GM23248 (cell line): ENCODE data around the gene RNF121. TPM values are rescaled to one million over a fixed set of nuclear protein-coding genes. Genes with fewer than 3 reads are reported as not detected.

ENCODE experiments used
- DNase-seq: peaks from one replicate; pipeline ENCODE4 v3.0.0-alpha.2; 2015
- H2AFZ ChIP-seq: fragments of 200-600 bp; sonication (generic); 2 replicates; pipeline ENCODE4 v1.6.1; 2016; ENCODE audit warnings: antibody characterized with exemption
- H3F3A ChIP-seq: fragments of 200-600 bp; sonication (generic); 2 replicates; pipeline ENCODE4 v1.6.1; 2016; ENCODE audit warnings: mild to moderate bottlenecking, antibody characterized with exemption, mixed run types; ENCODE audit not compliant: insufficient read depth
- H3K27ac ChIP-seq: fragments of 200-600 bp; sonication (generic); 2 replicates; pipeline ENCODE4 v1.5.1; 2016; ENCODE audit warnings: mild to moderate bottlenecking
- H3K27me3 ChIP-seq: fragments of 200-600 bp; sonication (generic); replicated peaks from 2 replicates; pipeline ENCODE4 v1.6.1; 2016; ENCODE audit warnings: mild to moderate bottlenecking; ENCODE audit not compliant: insufficient read depth
- H3K36me3 ChIP-seq: fragments of 200-600 bp; sonication (generic); 2 replicates; pipeline ENCODE4 v1.6.1; 2016; ENCODE audit warnings: low read depth, mild to moderate bottlenecking
- H3K4me1 ChIP-seq: fragments of 200-600 bp; sonication (generic); 2 replicates; pipeline ENCODE4 v1.6.1; 2016; ENCODE audit warnings: mild to moderate bottlenecking; ENCODE audit not compliant: insufficient read depth
- H3K4me2 ChIP-seq: fragments of 200-600 bp; sonication (generic); one replicate; pipeline ENCODE4 v1.6.1; 2016; ENCODE audit warnings: mild to moderate bottlenecking; ENCODE audit not compliant: unreplicated experiment
- H3K4me3 ChIP-seq: fragments of 200-600 bp; sonication (generic); 2 replicates; pipeline ENCODE4 v1.5.1; 2016; ENCODE audit warnings: mild to moderate bottlenecking
- H3K79me2 ChIP-seq: fragments of 200-600 bp; sonication (generic); 2 replicates; pipeline ENCODE4 v1.6.1; 2016; ENCODE audit warnings: mild to moderate bottlenecking; ENCODE audit not compliant: insufficient read depth
- H3K9ac ChIP-seq: fragments of 200-600 bp; sonication (generic); 2 replicates; pipeline ENCODE4 v1.6.1; 2016; ENCODE audit warnings: mild to moderate bottlenecking
- H3K9me2 ChIP-seq: fragments of 200-600 bp; sonication (generic); 2 replicates; pipeline ENCODE4 v1.6.1; 2016; ENCODE audit warnings: mixed run types, mild to moderate bottlenecking, moderate library complexity; ENCODE audit not compliant: insufficient read depth
- H3K9me3 ChIP-seq: fragments of 200-600 bp; sonication (generic); one replicate; pipeline ENCODE4 v1.6.1; 2017; ENCODE audit warnings: low read depth
- H4K20me1 ChIP-seq: fragments of 200-600 bp; sonication (generic); 2 replicates; pipeline ENCODE4 v1.6.0; 2016; ENCODE audit not compliant: insufficient read depth
- EZH2 ChIP-seq: fragments of 200-600 bp; sonication (generic); IDR thresholded peaks from 2 replicates; pipeline ENCODE4 v1.6.1; 2018; ENCODE audit warnings: antibody characterized with exemption, mild to moderate bottlenecking; ENCODE audit not compliant: insufficient read depth, poor library complexity, severe bottlenecking
- EZH2phosphoT487 ChIP-seq: fragments of 200-600 bp; sonication (generic); IDR thresholded peaks from 2 replicates; pipeline ENCODE4 v1.6.1; 2018; ENCODE audit warnings: antibody characterized with exemption, moderate library complexity, mild to moderate bottlenecking, low read depth; ENCODE audit not compliant: insufficient read depth
- WGBS, 2 experiments: methylation state at CpG; one replicate each; pipeline ENCODE4 v1.1.6; 2015 to 2017; ENCODE audit warnings: low lambda C conversion rate in 2 of 2, low coverage in 1 of 2; ENCODE audit errors: missing lambda C conversion rate in 2 of 2; 5-methylcytosine and 5-hydroxymethylcytosine counted together
- in situ Hi-C: fragments of 300-500 bp; cut with MboI; formaldehyde crosslinking; loops from 2 replicates; pipeline ENCODE4 v1.15.0; 2020
- polyA plus RNA-seq: library from polyadenylated mRNA; unstranded; fragments of >200 nt; fragmentation: Nextera tagmentation; extraction: Ambion mirVana; gene quantifications from 2 replicates; pipeline ENCODE4 v1.2.1, GENCODE V29; 2016
- total RNA-seq: library from RNA; depleted of rRNA; stranded (reverse); fragments of >200 nt; shearing (Covaris generic); gene quantifications from 2 replicates; pipeline ENCODE4 v1.2.3, GENCODE V29; 2014

The RNF121 gene
- total and polyA plus RNA-seq, 2 experiments from 2014 or later: 19.9 to 20.3 TPM

DNA sequence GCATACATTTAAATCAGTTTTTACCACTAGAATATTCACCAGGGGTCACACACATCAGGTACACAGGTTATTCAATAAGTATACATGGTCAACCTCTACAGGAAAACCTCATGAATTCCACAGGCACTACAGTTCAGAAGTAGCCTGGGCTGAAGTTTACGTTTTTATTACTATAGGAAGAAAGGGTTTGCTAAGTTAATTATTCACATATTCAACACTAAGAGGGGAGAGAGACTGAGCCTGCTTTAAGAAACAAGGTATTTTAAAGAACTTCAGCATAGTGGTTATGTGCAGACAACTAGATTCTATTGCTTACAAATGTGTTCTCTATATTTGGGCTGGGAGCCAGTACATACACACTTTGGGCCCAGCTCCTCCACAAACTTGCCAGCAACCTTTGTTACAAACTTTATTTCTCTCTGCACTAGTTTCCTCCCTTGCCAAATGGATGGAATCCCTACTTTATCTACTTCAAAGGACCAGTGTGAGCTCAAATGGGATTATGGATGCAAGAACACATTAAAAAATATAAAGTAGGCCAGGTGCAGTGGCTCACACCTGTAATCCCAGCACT is 101.7 kb downstream of the RNF121 start:
- WGBS, 2 experiments: 54 to 64% methylated on average over 1 of the region's 1 CpG
- in situ Hi-C loops: no loop called here

DNA sequence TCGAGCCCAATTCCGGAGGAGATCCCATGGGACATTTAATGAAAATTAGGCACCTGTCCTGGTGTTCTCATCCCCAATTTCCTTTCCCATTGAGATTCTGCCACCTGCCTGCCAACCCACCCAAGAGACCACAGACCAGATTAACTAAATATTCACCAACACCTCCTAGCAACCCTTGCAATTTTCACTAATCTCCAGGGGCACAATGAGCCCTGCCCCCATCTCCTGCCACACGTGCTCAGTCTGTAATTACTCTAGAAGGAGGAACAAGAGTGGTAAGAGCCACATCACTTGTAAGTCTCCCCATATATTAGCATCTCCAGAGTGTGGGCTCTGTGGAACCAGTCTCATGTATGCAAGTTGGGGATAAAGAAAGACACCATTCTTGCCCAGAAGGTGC is 107.8 kb downstream of the RNF121 start:
- TF ChIP-seq EZH2phosphoT487: no peak
- no peak for TF ChIP-seq EZH2
- H3F3A ChIP-seq: peaks cover 31% of the 10 kb centered on the region
- no peak overlapping the region for H3K4me2 ChIP-seq
- WGBS, 2 experiments: 65 to 69% methylated on average over 3 of the region's 3 CpGs
- no peaks in the 10 kb centered on the region for H3K27me3 ChIP-seq
- H3K79me2 ChIP-seq: peaks cover 91% of the 10 kb centered on the region
- H3K36me3 ChIP-seq: peaks cover 25% of the 10 kb centered on the region
- H2AFZ ChIP-seq: no peak overlapping the region
- H4K20me1 ChIP-seq: no peaks in the 10 kb centered on the region; the same call in 1 of the 2 replicates
- H3K9me3 ChIP-seq: no peaks in the 10 kb centered on the region
- H3K4me1 ChIP-seq: peaks cover 29% of the 10 kb centered on the region
- no peak overlapping the region for H3K27ac ChIP-seq
- in situ Hi-C loops: no loop called here
- no peak for DNase-seq
- no peak overlapping the region for H3K4me3 ChIP-seq
- no peak overlapping the region for H3K9ac ChIP-seq
- no peaks in the 10 kb centered on the region for H3K9me2 ChIP-seq

More for the DNA sequence above, 101.7 kb downstream of the RNF121 start:
- peaks cover 10% of the 10 kb centered on the region for H3K4me1 ChIP-seq
- H3K27ac ChIP-seq: no peak overlapping the region
- TF ChIP-seq EZH2phosphoT487 (no peak), EZH2 (no peak)
- no peaks in the 10 kb centered on the region for H4K20me1 ChIP-seq
- DNase-seq: no peak
- H3K4me2 ChIP-seq: no peak overlapping the region
- H3K27me3 ChIP-seq: no peaks in the 10 kb centered on the region
- H3K79me2 ChIP-seq: peaks cover 95% of the 10 kb centered on the region
- H3K9ac ChIP-seq: no peak overlapping the region
- H3F3A ChIP-seq: peaks cover 43% of the 10 kb centered on the region
- H3K9me3 ChIP-seq: no peaks in the 10 kb centered on the region
- peaks cover 60% of the 10 kb centered on the region for H3K36me3 ChIP-seq
- H3K4me3 ChIP-seq: no peak overlapping the region
- no peaks in the 10 kb centered on the region for H3K9me2 ChIP-seq
- no peak overlapping the region for H2AFZ ChIP-seq

DNA sequence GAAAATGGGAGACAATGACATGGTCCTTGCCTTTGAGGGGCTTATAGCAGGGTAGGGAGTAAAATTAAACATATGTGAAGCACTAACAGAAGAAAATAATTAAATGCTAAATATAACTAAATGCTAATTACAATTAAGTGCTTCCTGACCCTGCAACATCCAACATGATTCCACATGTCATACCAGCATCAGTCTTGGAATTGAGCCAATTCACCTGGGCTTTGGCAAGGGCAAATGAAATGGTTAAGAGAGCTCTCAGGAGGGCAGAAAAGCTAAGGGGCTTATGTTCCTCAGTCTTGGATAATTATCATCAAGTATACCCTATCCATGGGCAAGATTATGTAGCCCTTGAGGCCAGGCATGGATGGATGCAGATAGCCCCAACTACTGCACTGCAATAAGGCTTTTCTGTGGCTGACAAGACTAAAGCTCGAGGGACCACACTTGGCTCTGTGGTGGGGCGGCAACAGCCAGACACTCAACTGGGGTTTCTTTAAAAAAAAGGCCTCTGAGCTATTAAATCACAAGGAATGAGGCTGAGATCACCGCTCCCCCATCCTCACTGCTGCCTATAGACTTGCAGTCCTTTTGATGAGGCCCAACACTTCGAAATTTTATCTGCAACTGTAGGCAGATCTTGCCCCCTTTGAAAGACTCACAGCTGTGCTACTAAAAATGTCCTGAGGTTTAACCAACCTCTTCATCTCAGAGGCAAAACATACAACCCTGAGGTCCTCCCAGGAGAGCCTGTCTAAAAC is 108.9 kb downstream of the RNF121 start:
- Histone ChIP-seq H3K27ac (peak overlapping the region; percentile 99), H3K79me2 (peaks cover 89% of the 10 kb centered on the region), H3K9me3 (no peaks in the 10 kb centered on the region), H3K9ac (peak overlapping the region; percentile 98), H3K4me3 (peak overlapping the region; percentile 95), H3K4me1 (peaks cover 38% of the 10 kb centered on the region), H2AFZ (no peak overlapping the region), H3F3A (peaks cover 37% of the 10 kb centered on the region), H4K20me1 (no peaks in the 10 kb centered on the region; the same call in 1 of the 2 replicates), H3K4me2 (peak overlapping the region; percentile 93), H3K9me2 (no peaks in the 10 kb centered on the region), H3K27me3 (no peaks in the 10 kb centered on the region), H3K36me3 (peaks cover 21% of the 10 kb centered on the region)
- 11 to 15% methylated on average over 4 of the region's 4 CpGs for WGBS, 2 experiments
- in situ Hi-C loops: no loop called here
- no peak for TF ChIP-seq EZH2phosphoT487
- TF ChIP-seq EZH2: no peak
- DNase-seq: peak; percentile 56

DNA sequence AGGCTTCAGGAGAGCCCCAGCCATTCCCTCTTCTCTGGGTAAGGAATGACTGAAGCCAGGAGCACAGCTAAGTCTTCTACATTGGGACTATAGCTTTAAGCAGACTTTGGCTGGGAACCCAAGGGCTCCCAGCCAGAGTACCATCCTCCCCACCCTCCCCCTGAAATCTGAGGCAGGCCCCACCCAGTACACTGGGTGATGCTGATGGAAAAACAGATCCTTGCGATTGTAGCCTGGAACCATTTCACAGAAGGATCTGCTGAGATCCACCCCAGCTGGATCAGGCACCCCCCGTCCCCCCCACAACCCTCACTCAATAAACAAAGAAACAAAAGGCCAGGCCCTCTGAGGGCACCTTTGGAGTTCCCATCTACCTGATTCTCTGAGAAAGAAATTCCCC is 109.6 kb downstream of the RNF121 start:
- no peaks in the 10 kb centered on the region; the same call in 1 of the 2 replicates for H4K20me1 ChIP-seq
- in situ Hi-C loops: no loop called here
- TF ChIP-seq EZH2 (no peak), EZH2phosphoT487 (no peak)
- peaks cover 89% of the 10 kb centered on the region for H3K79me2 ChIP-seq
- no peaks in the 10 kb centered on the region for H3K27me3 ChIP-seq
- H3K9me3 ChIP-seq: no peaks in the 10 kb centered on the region
- peaks cover 40% of the 10 kb centered on the region for H3K4me1 ChIP-seq
- peak overlapping the region; percentile 98 for H3K9ac ChIP-seq
- H3F3A ChIP-seq: peaks cover 42% of the 10 kb centered on the region
- H3K36me3 ChIP-seq: peaks cover 13% of the 10 kb centered on the region
- H3K27ac ChIP-seq: peak overlapping the region; percentile 99
- peak overlapping the region; percentile 93 for H3K4me2 ChIP-seq
- H3K9me2 ChIP-seq: no peaks in the 10 kb centered on the region
- 3 to 6% methylated on average over 2 of the region's 2 CpGs for WGBS, 2 experiments
- peak; percentile 86 for DNase-seq
- peak overlapping the region; percentile 95 for H3K4me3 ChIP-seq
- H2AFZ ChIP-seq: no peak overlapping the region; the same call in 1 of the 2 replicates
